Measurements from ENCODE around the gene KRT71.

Gene KRT71

GRCh38 chr12:52521175-52521567, 31.8 kb downstream of the KRT71 start:
- Histone ChIP-seq H3K9me3 (ENCODE audit: control insufficient read depth, insufficient read depth, low read depth, low read length) (no peaks in the 10 kb centered on the region), H3K4me3 (ENCODE audit: low read depth, low read length) (no peak overlapping the region), H3K9ac (ENCODE audit: low read length) (no peak overlapping the region), H3K27me3 (ENCODE audit: control insufficient read depth, insufficient read depth, low read length) (no peaks in the 10 kb centered on the region), H3K27ac (ENCODE audit: low read depth, low read length) (no peak overlapping the region), H3K36me3 (ENCODE audit: control insufficient read depth, insufficient read depth, low read length) (no peaks in the 10 kb centered on the region), H3K4me1 (ENCODE audit: control insufficient read depth, insufficient read depth, low read length) (peaks cover 14% of the 10 kb centered on the region; the same call in 1 of the 2 replicates)

GRCh38 chr12:52519826-52520662, 32.9 kb downstream of the KRT71 start, which contains the start of gene KRT5:
KRT5 (minus strand) TSS chr12:52520394; CDS start chr12:52520296, 98 bp downstream.
- H3K9me3 ChIP-seq (ENCODE audit: control insufficient read depth, insufficient read depth, low read depth, low read length) = no peaks in the 10 kb centered on the region
- H3K27ac ChIP-seq (ENCODE audit: low read depth, low read length) = no peak within 1 kb of the TSS
- peaks cover 14% of the 10 kb centered on the region; the same call in 1 of the 2 replicates for H3K4me1 ChIP-seq (ENCODE audit: control insufficient read depth, insufficient read depth, low read length)
- H3K9ac ChIP-seq (ENCODE audit: low read length) = no peak within 1 kb of the TSS
- H3K27me3 ChIP-seq (ENCODE audit: control insufficient read depth, insufficient read depth, low read length) = no peaks in the 10 kb centered on the region
- H3K36me3 ChIP-seq (ENCODE audit: control insufficient read depth, insufficient read depth, low read length) = no peaks in the 10 kb centered on the region
- no peak within 1 kb of the TSS for H3K4me3 ChIP-seq (ENCODE audit: low read depth, low read length)

- Histone ChIP-seq H3K27me3 (ENCODE audit: control insufficient read depth, insufficient read depth, low read length) (no peaks in the 10 kb centered on the region), H3K36me3 (ENCODE audit: control insufficient read depth, insufficient read depth, low read length) (no peaks in the 10 kb centered on the region), H3K9me3 (ENCODE audit: control insufficient read depth, insufficient read depth, low read depth, low read length) (no peaks in the 10 kb centered on the region), H3K27ac (ENCODE audit: low read depth, low read length) (no peak overlapping the region), H3K9ac (ENCODE audit: low read length) (no peak overlapping the region), H3K4me3 (ENCODE audit: low read depth, low read length) (no peak overlapping the region), H3K4me1 (ENCODE audit: control insufficient read depth, insufficient read depth, low read length) (peaks cover 14% of the 10 kb centered on the region; the same call in 1 of the 2 replicates)
These were observed 33.6 kb downstream of the KRT71 start for GRCh38 chr12:52519387-52519703.

GRCh38 chr12:52518574-52519386, 34.2 kb downstream of the KRT71 start:
- no peak overlapping the region for H3K4me3 ChIP-seq (ENCODE audit: low read depth, low read length)
- no peaks in the 10 kb centered on the region for H3K36me3 ChIP-seq (ENCODE audit: control insufficient read depth, insufficient read depth, low read length)
- no peak overlapping the region for H3K27ac ChIP-seq (ENCODE audit: low read depth, low read length)
- H3K9ac ChIP-seq (ENCODE audit: low read length) = no peak overlapping the region
- H3K4me1 ChIP-seq (ENCODE audit: control insufficient read depth, insufficient read depth, low read length) = peaks cover 14% of the 10 kb centered on the region; the same call in 1 of the 2 replicates
- H3K27me3 ChIP-seq (ENCODE audit: control insufficient read depth, insufficient read depth, low read length) = no peaks in the 10 kb centered on the region
- H3K9me3 ChIP-seq (ENCODE audit: control insufficient read depth, insufficient read depth, low read depth, low read length) = no peaks in the 10 kb centered on the region

- no peak overlapping the region for H3K27ac ChIP-seq (ENCODE audit: low read depth, low read length)
- H3K4me3 ChIP-seq (ENCODE audit: low read depth, low read length) = no peak overlapping the region
- H3K36me3 ChIP-seq (ENCODE audit: control insufficient read depth, insufficient read depth, low read length) = no peaks in the 10 kb centered on the region
- no peak overlapping the region for H3K9ac ChIP-seq (ENCODE audit: low read length)
- H3K9me3 ChIP-seq (ENCODE audit: control insufficient read depth, insufficient read depth, low read depth, low read length) = no peaks in the 10 kb centered on the region
- no peaks in the 10 kb centered on the region for H3K27me3 ChIP-seq (ENCODE audit: control insufficient read depth, insufficient read depth, low read length)
- peaks cover 14% of the 10 kb centered on the region; the same call in 1 of the 2 replicates for H3K4me1 ChIP-seq (ENCODE audit: control insufficient read depth, insufficient read depth, low read length)
These were observed 35.1 kb downstream of the KRT71 start for GRCh38 chr12:52517888-52518287.

GRCh38 chr12:52517005-52517835, 35.7 kb downstream of the KRT71 start:
- Histone ChIP-seq H3K9me3 (ENCODE audit: control insufficient read depth, insufficient read depth, low read depth, low read length) (no peaks in the 10 kb centered on the region), H3K27me3 (ENCODE audit: control insufficient read depth, insufficient read depth, low read length) (no peaks in the 10 kb centered on the region), H3K4me1 (ENCODE audit: control insufficient read depth, insufficient read depth, low read length) (peaks cover 14% of the 10 kb centered on the region; the same call in 1 of the 2 replicates), H3K4me3 (ENCODE audit: low read depth, low read length) (no peak overlapping the region), H3K36me3 (ENCODE audit: control insufficient read depth, insufficient read depth, low read length) (no peaks in the 10 kb centered on the region), H3K27ac (ENCODE audit: low read depth, low read length) (no peak overlapping the region), H3K9ac (ENCODE audit: low read length) (no peak overlapping the region)

- H3K27me3 ChIP-seq (ENCODE audit: control insufficient read depth, insufficient read depth, low read length) = no peaks in the 10 kb centered on the region
- peaks cover 4% of the 10 kb centered on the region; the same call in 1 of the 2 replicates for H3K4me1 ChIP-seq (ENCODE audit: control insufficient read depth, insufficient read depth, low read length)
- H3K27ac ChIP-seq (ENCODE audit: low read depth, low read length) = no peak overlapping the region
These were observed 36.8 kb downstream of the KRT71 start for GRCh38 chr12:52515927-52516831.

GRCh38 chr12:52515319-52515646, 37.7 kb downstream of the KRT71 start:
- H3K27ac ChIP-seq (ENCODE audit: low read depth, low read length) = no peak overlapping the region
- no peaks in the 10 kb centered on the region for H3K36me3 ChIP-seq (ENCODE audit: control insufficient read depth, insufficient read depth, low read length)
- peaks cover 6% of the 10 kb centered on the region for H3K9me3 ChIP-seq (ENCODE audit: control insufficient read depth, insufficient read depth, low read depth, low read length)
- no peaks in the 10 kb centered on the region for H3K4me1 ChIP-seq (ENCODE audit: control insufficient read depth, insufficient read depth, low read length)
- H3K27me3 ChIP-seq (ENCODE audit: control insufficient read depth, insufficient read depth, low read length) = no peaks in the 10 kb centered on the region
- H3K9ac ChIP-seq (ENCODE audit: low read length) = no peak overlapping the region
- H3K4me3 ChIP-seq (ENCODE audit: low read depth, low read length) = no peak overlapping the region

More at GRCh38 chr12:52515927-52516831, 36.8 kb downstream of the KRT71 start:
- Histone ChIP-seq H3K4me3 (ENCODE audit: low read depth, low read length) (no peak overlapping the region), H3K9ac (ENCODE audit: low read length) (no peak overlapping the region), H3K36me3 (ENCODE audit: control insufficient read depth, insufficient read depth, low read length) (no peaks in the 10 kb centered on the region), H3K9me3 (ENCODE audit: control insufficient read depth, insufficient read depth, low read depth, low read length) (peaks cover 3% of the 10 kb centered on the region; the same call in 1 of the 2 replicates)

GRCh38 chr12:52514471-52515318, 38.2 kb downstream of the KRT71 start:
- no peaks in the 10 kb centered on the region for H3K36me3 ChIP-seq (ENCODE audit: control insufficient read depth, insufficient read depth, low read length)
- H3K4me3 ChIP-seq (ENCODE audit: low read depth, low read length) = no peak overlapping the region
- peaks cover 8% of the 10 kb centered on the region for H3K9me3 ChIP-seq (ENCODE audit: control insufficient read depth, insufficient read depth, low read depth, low read length)
- no peak overlapping the region for H3K27ac ChIP-seq (ENCODE audit: low read depth, low read length)
- no peaks in the 10 kb centered on the region for H3K27me3 ChIP-seq (ENCODE audit: control insufficient read depth, insufficient read depth, low read length)
- no peak overlapping the region for H3K9ac ChIP-seq (ENCODE audit: low read length)
- no peaks in the 10 kb centered on the region for H3K4me1 ChIP-seq (ENCODE audit: control insufficient read depth, insufficient read depth, low read length)
